ENCODE measurements around the gene WASF2. TPM values are rescaled to one million over a fixed set of nuclear protein-coding genes. Genes with fewer than 3 reads are reported as not detected.

The WASF2 gene
- total and polyA plus RNA-seq, 2 of the 8 experiments (the other 6 are each of a cell fraction or from before 2014, with no cell fraction given): 32.1 to 86.6 TPM

DNA sequence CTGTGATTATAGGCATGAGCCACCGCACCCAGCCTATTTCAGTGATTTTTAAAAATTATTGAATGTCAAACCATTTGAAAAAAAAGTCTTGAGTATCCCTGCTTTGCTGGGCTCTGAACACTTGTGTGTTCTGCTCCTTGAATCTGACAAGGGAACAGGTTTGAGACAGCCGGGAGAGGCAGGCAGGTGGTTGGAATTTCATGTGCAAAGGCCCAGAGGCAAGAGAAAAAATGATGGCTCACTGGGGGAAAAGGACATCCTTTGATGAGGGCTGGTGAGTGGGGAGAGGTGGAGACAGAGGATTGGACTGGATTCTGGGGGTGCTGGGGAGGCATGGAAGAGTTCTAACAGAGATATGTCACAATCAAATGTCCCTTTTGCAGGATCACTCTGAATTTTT lies 13.1 kb upstream of the WASF2 start:
- FAIRE-seq (no peak), DNase-seq (ENCODE audit: low read depth in 1 of 2, low spot score in 2 of 2) (no peak)
- no peaks in the 10 kb centered on the region for H3K9me3 ChIP-seq (ENCODE audit: insufficient read depth in 2 of 2, low read depth in 1 of 2, low read length in 1 of 2)
- H3K9ac ChIP-seq (replicated peaks in 1 of 4; ENCODE audit: extremely low read depth in 1 of 4, low read depth in 3 of 4, low read length in 3 of 4): no peak overlapping the region
- no peaks in the 10 kb centered on the region for H3K79me2 ChIP-seq (ENCODE audit: control insufficient read depth in 1 of 2, insufficient read depth in 2 of 2, low read length in 2 of 2)
- no peak overlapping the region for H2AK5ac ChIP-seq (ENCODE audit: low read depth, low read length)
- H3K27ac ChIP-seq (ENCODE audit: low read depth, low read length): no peak overlapping the region
- no peaks in the 10 kb centered on the region for H3K79me1 ChIP-seq (ENCODE audit: low read depth, low read length)
- H3K23me2 ChIP-seq (ENCODE audit: low read depth, low read length): no peaks in the 10 kb centered on the region
- H2BK20ac ChIP-seq (ENCODE audit: low read length): no peak overlapping the region
- no peak overlapping the region for H2BK120ac ChIP-seq (replicated peaks; ENCODE audit: low read depth, low read length)
- no peak overlapping the region for H3K14ac ChIP-seq (ENCODE audit: insufficient read length)
- no peak overlapping the region for H3K4me3 ChIP-seq (ENCODE audit: extremely low read depth in 1 of 4, insufficient read depth in 2 of 4, low read depth in 3 of 4, low read length in 4 of 4)
- no peak overlapping the region for H4K5ac ChIP-seq (ENCODE audit: insufficient read length, low read depth, low read length)
- no peak for TF ChIP-seq JUN (IDR thresholded peaks at IDR 0.05; ENCODE audit: low read depth, low read length)
- no peak for TF ChIP-seq MAX (IDR thresholded peaks at IDR 0.05)
- no peak for TF ChIP-seq TAF1 (IDR thresholded peaks at IDR 0.05; ENCODE audit: low read depth, low read length)
- TF ChIP-seq SP1 (IDR thresholded peaks at IDR 0.05; ENCODE audit: low read depth, low read length): no peak
- no peak for TF ChIP-seq HDAC2 (IDR thresholded peaks at IDR 0.05; ENCODE audit: borderline replicate concordance in 1 of 2, low read depth in 2 of 2, low read length in 2 of 2)
- no peak for TF ChIP-seq RBBP5 (IDR thresholded peaks at IDR 0.05; ENCODE audit: borderline replicate concordance, low read depth, low read length)
- no peak overlapping the region for H3K4me2 ChIP-seq (ENCODE audit: insufficient read depth in 1 of 2, low read depth in 2 of 2, low read length in 2 of 2)
- no peak overlapping the region for H3K18ac ChIP-seq (ENCODE audit: extremely low read depth, low read length)
- no peak overlapping the region for H4K8ac ChIP-seq (ENCODE audit: extremely low read depth, insufficient read depth, low read length)
- 91% methylated on average over 2 of the region's 2 CpGs; no CpG with 5 or more reads in 1 of the 2 experiments for WGBS, 2 experiments (ENCODE audit: extremely low coverage in 1 of 2, insufficient coverage in 1 of 2, insufficient read length in 1 of 2, insufficient replicate concordance in 2 of 2, low coverage in 1 of 2, low lambda C conversion rate in 2 of 2, missing lambda C conversion rate in 1 of 2)
- no peaks in the 10 kb centered on the region for H3K36me3 ChIP-seq (ENCODE audit: control insufficient read depth in 2 of 4, insufficient read depth in 4 of 4, low read length in 3 of 4)
- H3K56ac ChIP-seq (replicated peaks; ENCODE audit: insufficient read length, low read depth, low read length): no peak overlapping the region
- no peak overlapping the region for H2AFZ ChIP-seq (ENCODE audit: low read length)
- ChIA-PET POLR2A (ENCODE audit: partially characterized antibody) (no interaction called here), CTCF (ENCODE audit: partially characterized antibody) (interaction anchor here (0.7 to 1.6 kb wide), 3 partner anchors 10 to 88 kb away, joined by 3 to 4 read pairs (median 4); no protein-coding TSS in a partner anchor)
- H2BK5ac ChIP-seq (ENCODE audit: low read depth, low read length): no peak overlapping the region
- no peak overlapping the region for H2BK15ac ChIP-seq (ENCODE audit: low read length)
- no peak overlapping the region for H3K23ac ChIP-seq (ENCODE audit: insufficient read length)
- H2BK12ac ChIP-seq (ENCODE audit: low read depth, low read length): no peak overlapping the region
- no peak overlapping the region for H3K4ac ChIP-seq (replicated peaks; ENCODE audit: insufficient read length, low read depth, low read length)
- no peak overlapping the region for H4K91ac ChIP-seq (replicated peaks; ENCODE audit: insufficient read length, low read length)
- no peaks in the 10 kb centered on the region for H4K20me1 ChIP-seq (replicated peaks in 1 of 2; ENCODE audit: control insufficient read depth in 1 of 2, insufficient read depth in 2 of 2, low read length in 2 of 2)
- no peaks in the 10 kb centered on the region for H3K27me3 ChIP-seq (replicated peaks in 1 of 4; ENCODE audit: control insufficient read depth in 3 of 4, extremely low read depth in 1 of 4, insufficient read depth in 3 of 4, low read length in 3 of 4)
- H3K4me1 ChIP-seq (replicated peaks in 1 of 4; ENCODE audit: control insufficient read depth in 3 of 4, insufficient read depth in 4 of 4, low read length in 3 of 4): peaks cover 0 to 14% (median 6%) of the 10 kb centered on the region in 4 experiments; a peak in 5 of 7 replicates

Measured in H1 (cell line).